Psoas muscle (tissue), 8 donors: ENCODE data around the gene SLIT3. TPM values are rescaled to one million over a fixed set of nuclear protein-coding genes. Genes with fewer than 3 reads are reported as not detected.

Experiments used
- ATAC-seq, 4 donors: fragments of 200-7000 bp; cut with Tn5 transposase; one replicate each; pipeline ENCODE4 v1.9.1; 2020; ENCODE audit warnings: moderate library complexity in 3 of 4, mild to moderate bottlenecking in 2 of 4
- DNase-seq, 2 donors: peaks; one replicate each; pipeline ENCODE4 v3.0.0-alpha.2; 2020
- H3K27ac ChIP-seq: fragments of 200-600 bp; one replicate; pipeline ENCODE4 v1.8.0; 2022
- H3K27me3 ChIP-seq, 3 donors: fragments of 200-600 bp in 1 of 3; one replicate each; pipeline versions ENCODE4 v1.6.1 to v1.8.0; 2013 to 2022; ENCODE audit warnings: low read length in 2 of 3, mild to moderate bottlenecking in 2 of 3, moderate library complexity in 1 of 3; ENCODE audit not compliant: insufficient read depth in 3 of 3
- H3K36me3 ChIP-seq, 2 donors: fragments of 200-600 bp in 1 of 2; one replicate each; pipeline versions ENCODE4 v1.6.1 to v1.8.0; 2013 to 2022; ENCODE audit warnings: low read depth in 1 of 2, mild to moderate bottlenecking in 1 of 2, moderate library complexity in 1 of 2; ENCODE audit not compliant: insufficient read depth in 1 of 2
- H3K4me1 ChIP-seq: fragments of 200-600 bp; one replicate; pipeline ENCODE4 v1.8.0; 2022
- H3K4me3 ChIP-seq: fragments of 200-600 bp; one replicate; pipeline ENCODE4 v1.8.0; 2022; ENCODE audit warnings: mild to moderate bottlenecking
- H3K9me3 ChIP-seq: fragments of 200-600 bp; one replicate; pipeline ENCODE4 v1.8.0; 2022
- CTCF ChIP-seq: fragments of 200-600 bp; IDR thresholded peaks from one replicate; pipeline ENCODE4 v1.8.0; 2022; ENCODE audit warnings: antibody characterized with exemption
- WGBS, 3 donors: extraction: QIAGEN DNeasy Blood & Tissue Kit; methylation state at CpG; one replicate each; pipeline versions ENCODE4 v1.1.6 to v1.1.7; 2013; 5-methylcytosine and 5-hydroxymethylcytosine counted together
- intact Hi-C, 2 donors: fragments of 100-400 bp; cut with DNase I; formaldehyde crosslinking; loops; one replicate each; pipeline versions ENCODE4 v1.11.0 to v1.14.2; 2022
- polyA plus RNA-seq, 3 donors: library from polyadenylated mRNA; stranded (reverse); fragments of 200-250 nt; gene quantifications; one replicate each; pipeline ENCODE4 v1.2.3, GENCODE V29; 2013
- total RNA-seq, 4 donors: library from RNA; stranded (reverse); fragmentation: NEBNext Ultra II Directional in 2 of 4; extraction: Animal tissue kit (Norgen Biotek cat#: 25700) in 2 of 4; gene quantifications; one replicate each; pipeline versions ENCODE4 v1.2.1 to v1.2.4, GENCODE V29; 2021 to 2023
- donor health status: healthy with polysubstance abuse.
- donor health status: DM: no; HTN: no; CAD: no; lungs with moderate emphysema.
- donor health status: Bipolar disorder and iron deficiency.
- donor health status: healthy.
- donor health status: DM: yes; HTN: yes; CAD: no.
- donor health status: DM: no; HTN: no; CAD: no.
- donor health status: DM: no; HTN: no; CAD: no.
- donor health status: DM: yes; HTN: yes; CAD: no.

SLIT3 gene
- total and polyA plus RNA-seq, 7 donors: 0.81 to 5.9 (median 2.1) TPM

GRCh38 chr5:168844016-168844921, 456.7 kb downstream of the SLIT3 start:
- Histone ChIP-seq H3K27me3 (peaks cover 2 to 13% (median 5%) of the 10 kb centered on the region in 3 donors), H3K27ac (no peak overlapping the region), H3K4me1 (no peaks in the 10 kb centered on the region), H3K9me3 (no peaks in the 10 kb centered on the region), H3K4me3 (no peak overlapping the region), H3K36me3 (no peaks in the 10 kb centered on the region)
- ATAC-seq (no peak), DNase-seq (no peak)
- 31 to 38% (median 32%) methylated on average over 25 of the region's 25 CpGs for WGBS, 3 donors
- intact Hi-C loops: no loop called here
- no peak for TF ChIP-seq CTCF

- no peaks in the 10 kb centered on the region for H3K9me3 ChIP-seq
- whole genome bisulfite sequencing, 3 donors: 59 to 63% (median 59%) methylated on average over 7 of the region's 7 CpGs
- ATAC-seq (no peak), DNase-seq (no peak)
- H3K27me3 ChIP-seq: peaks cover 2 to 13% (median 4%) of the 10 kb centered on the region in 3 donors
- H3K4me3 ChIP-seq: no peak overlapping the region
- no peak for TF ChIP-seq CTCF
- no peak overlapping the region for H3K27ac ChIP-seq
- no peaks in the 10 kb centered on the region for H3K4me1 ChIP-seq
- H3K36me3 ChIP-seq: no peaks in the 10 kb centered on the region
- intact Hi-C loops: no loop called here
These were observed 457.5 kb downstream of the SLIT3 start for GRCh38 chr5:168843277-168844015.

- H3K36me3 ChIP-seq: no peaks in the 10 kb centered on the region
- no peak overlapping the region for H3K27ac ChIP-seq
- H3K27me3 ChIP-seq: peaks cover 2 to 13% (median 4%) of the 10 kb centered on the region in 3 donors
- no peak overlapping the region for H3K4me3 ChIP-seq
- H3K9me3 ChIP-seq: no peaks in the 10 kb centered on the region
- DNase-seq (no peak), ATAC-seq (no peak)
- TF ChIP-seq CTCF: no peak
- H3K4me1 ChIP-seq: no peaks in the 10 kb centered on the region
- intact Hi-C loops: no loop called here
- 28 to 40% (median 35%) methylated on average over 9 of the region's 9 CpGs for WGBS, 3 donors
These were observed 458.3 kb downstream of the SLIT3 start for GRCh38 chr5:168842571-168843205.

GRCh38 chr5:168837852-168838251, 463.1 kb downstream of the SLIT3 start:
- Histone ChIP-seq H3K9me3 (no peaks in the 10 kb centered on the region), H3K27me3 (peaks cover 0 to 4% (median 2%) of the 10 kb centered on the region in 3 donors), H3K4me1 (no peaks in the 10 kb centered on the region), H3K4me3 (no peak overlapping the region), H3K36me3 (no peaks in the 10 kb centered on the region), H3K27ac (no peak overlapping the region)
- intact Hi-C loops: no loop called here
- no peak for ATAC-seq
- no peak for DNase-seq
- TF ChIP-seq CTCF: no peak
- 43 to 65% (median 56%) methylated on average over 3 of the region's 3 CpGs for WGBS, 3 donors
